ENCODE data around the gene EYS.

The EYS gene

DNA sequence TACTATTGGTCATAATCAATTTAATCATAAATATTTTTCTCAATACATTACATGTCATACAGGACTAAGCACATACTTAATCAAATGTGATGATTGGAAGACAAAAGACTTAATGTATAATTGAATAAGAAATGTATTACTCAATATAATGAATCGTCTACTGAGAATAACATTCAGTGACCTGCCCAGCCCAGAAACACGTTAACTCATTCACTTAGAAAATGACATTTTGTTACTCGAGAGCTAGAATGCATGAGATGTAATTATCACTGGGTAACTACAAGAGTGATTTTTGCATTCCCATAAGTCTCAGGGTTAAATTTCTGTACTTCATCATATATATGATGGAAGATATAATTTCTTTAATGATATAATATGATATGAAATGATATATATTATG is 444.8 kb downstream of the EYS start:
- TF ChIP-seq, protein P1, sequence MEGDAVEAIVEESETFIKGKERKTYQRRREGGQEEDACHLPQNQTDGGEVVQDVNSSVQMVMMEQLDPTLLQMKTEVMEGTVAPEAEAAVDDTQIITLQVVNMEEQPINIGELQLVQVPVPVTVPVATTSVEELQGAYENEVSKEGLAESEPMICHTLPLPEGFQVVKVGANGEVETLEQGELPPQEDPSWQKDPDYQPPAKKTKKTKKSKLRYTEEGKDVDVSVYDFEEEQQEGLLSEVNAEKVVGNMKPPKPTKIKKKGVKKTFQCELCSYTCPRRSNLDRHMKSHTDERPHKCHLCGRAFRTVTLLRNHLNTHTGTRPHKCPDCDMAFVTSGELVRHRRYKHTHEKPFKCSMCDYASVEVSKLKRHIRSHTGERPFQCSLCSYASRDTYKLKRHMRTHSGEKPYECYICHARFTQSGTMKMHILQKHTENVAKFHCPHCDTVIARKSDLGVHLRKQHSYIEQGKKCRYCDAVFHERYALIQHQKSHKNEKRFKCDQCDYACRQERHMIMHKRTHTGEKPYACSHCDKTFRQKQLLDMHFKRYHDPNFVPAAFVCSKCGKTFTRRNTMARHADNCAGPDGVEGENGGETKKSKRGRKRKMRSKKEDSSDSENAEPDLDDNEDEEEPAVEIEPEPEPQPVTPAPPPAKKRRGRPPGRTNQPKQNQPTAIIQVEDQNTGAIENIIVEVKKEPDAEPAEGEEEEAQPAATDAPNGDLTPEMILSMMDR (IDR thresholded peaks at IDR 0.05; ENCODE audit: insufficient read depth, low read depth, low read length, missing control alignments): no peak
- DNase-seq (ENCODE audit: low read depth): no peak
- no peak overlapping the region for H3K4me3 ChIP-seq (ENCODE audit: low read length)

DNA sequence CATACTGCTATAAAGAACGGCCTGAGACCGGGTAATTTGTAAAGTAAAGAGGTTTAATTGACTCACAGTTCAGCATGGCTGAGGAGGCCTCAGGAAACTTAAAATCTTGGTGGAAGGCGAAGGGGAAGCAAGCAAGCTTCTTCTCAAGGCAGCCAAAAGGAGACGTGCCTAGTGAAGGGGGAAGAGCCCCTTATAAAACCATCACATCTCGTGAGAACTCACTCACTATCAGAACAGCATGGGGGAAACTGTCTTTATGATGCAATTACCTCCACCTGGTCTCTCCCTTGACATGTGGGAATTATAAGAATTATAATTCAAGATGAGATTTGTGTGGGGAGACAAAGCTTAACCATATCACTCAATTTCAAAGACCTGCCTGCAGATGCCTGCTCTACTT is 447.0 kb downstream of the EYS start:
- no peak for DNase-seq (ENCODE audit: low read depth)
- H3K4me3 ChIP-seq (ENCODE audit: low read length): no peak overlapping the region
- TF ChIP-seq, protein P1 (IDR thresholded peaks at IDR 0.05; ENCODE audit: insufficient read depth, low read depth, low read length, missing control alignments): no peak

DNA sequence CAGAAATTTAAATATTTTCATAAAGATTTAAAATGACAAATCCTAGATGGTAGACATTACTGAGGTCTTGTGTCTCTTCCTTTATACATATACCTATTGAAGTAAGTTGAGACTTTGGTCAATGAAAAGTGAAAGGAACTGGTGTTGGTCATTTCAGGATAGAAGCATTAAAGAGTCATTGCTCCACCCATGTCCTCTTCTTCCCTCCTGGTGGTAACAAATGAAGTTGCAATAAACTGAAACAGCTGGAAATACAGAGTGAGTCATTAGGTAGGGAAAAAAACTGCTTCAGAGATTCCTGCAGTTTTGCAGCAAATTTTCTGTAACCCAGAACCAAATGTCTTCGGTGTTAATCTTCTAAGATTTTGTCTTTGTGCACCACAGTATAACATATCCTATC is 448.0 kb downstream of the EYS start:
- DNase-seq (ENCODE audit: low read depth): peak; percentile 14
- TF ChIP-seq, protein P1 (IDR thresholded peaks at IDR 0.05; ENCODE audit: insufficient read depth, low read depth, low read length, missing control alignments): peak; percentile 26
- no peak overlapping the region for H3K4me3 ChIP-seq (ENCODE audit: low read length)

DNA sequence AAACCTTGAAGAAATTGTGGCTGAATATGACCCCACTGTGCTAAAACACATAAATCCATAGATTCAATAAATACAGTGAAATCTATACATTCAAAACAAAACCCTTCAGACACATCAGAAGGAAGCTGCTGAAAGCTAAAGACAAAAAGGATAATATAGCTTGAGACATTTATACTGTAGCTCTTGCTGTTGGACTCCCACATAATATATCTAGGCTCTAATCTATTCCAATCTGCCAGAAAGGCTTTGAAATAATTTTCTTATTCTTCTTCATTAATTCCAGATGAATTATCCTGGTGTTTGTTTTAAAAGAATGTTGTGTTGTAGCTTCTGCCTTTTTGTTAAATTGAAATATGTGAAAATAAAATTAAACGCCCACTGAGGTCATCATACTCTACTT is 454.0 kb downstream of the EYS start:
- TF ChIP-seq, protein P1 (IDR thresholded peaks at IDR 0.05; ENCODE audit: insufficient read depth, low read depth, low read length, missing control alignments): no peak
- no peak for DNase-seq (ENCODE audit: low read depth)
- no peak overlapping the region for H3K4me3 ChIP-seq (ENCODE audit: low read length)

DNA sequence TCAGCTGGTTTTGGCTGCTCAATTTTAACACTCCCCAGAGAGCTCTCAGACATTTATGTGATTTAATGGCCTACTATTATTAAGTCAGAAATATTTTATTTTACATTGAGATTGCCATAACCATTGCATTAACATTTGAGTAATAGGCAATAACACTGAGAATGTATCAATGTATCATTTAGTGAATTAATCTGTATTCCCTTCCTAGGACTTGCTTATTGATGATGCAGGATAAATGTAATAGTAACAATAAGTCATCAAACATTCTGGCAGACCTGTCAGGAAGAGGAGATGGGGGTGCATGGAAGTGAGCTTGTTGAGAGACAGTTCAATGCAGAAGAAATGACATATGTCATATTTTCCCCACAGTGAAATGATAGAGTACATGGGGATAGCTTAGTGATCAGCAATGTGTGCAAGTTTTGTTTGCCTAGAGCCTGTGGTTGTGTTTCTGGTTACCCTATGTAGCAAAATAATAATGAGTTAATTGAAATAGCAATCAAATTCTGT is 458.9 kb downstream of the EYS start:
- TF ChIP-seq, protein P1 (IDR thresholded peaks at IDR 0.05; ENCODE audit: insufficient read depth, low read depth, low read length, missing control alignments): no peak

DNA sequence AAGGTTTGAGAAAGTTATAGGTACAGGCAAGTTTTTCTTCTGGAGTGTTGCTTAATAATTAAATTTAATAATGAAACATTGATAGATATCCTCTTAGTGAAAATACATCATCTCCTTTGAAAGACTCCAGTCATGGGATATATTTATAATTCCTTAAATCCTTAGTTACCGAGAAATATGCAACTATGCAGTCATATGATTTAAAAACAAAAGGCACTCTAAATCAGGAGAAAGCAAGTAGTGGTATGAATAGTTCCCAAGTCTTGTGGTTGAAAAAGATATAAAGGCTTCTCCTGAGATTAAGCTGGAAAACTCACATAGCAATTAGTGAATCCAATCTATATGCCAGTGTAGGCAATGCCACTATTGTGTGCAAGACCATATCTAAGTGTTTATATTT is 475.4 kb downstream of the EYS start:
- DNase-seq (ENCODE audit: low read depth): no peak
- no peak overlapping the region for H3K4me3 ChIP-seq (ENCODE audit: low read length)
- TF ChIP-seq, protein P1 (IDR thresholded peaks at IDR 0.05; ENCODE audit: insufficient read depth, low read depth, low read length, missing control alignments): no peak

More for the DNA sequence above, 458.9 kb downstream of the EYS start:
- DNase-seq (ENCODE audit: low read depth): no peak
- no peak overlapping the region for H3K4me3 ChIP-seq (ENCODE audit: low read length)

DNA sequence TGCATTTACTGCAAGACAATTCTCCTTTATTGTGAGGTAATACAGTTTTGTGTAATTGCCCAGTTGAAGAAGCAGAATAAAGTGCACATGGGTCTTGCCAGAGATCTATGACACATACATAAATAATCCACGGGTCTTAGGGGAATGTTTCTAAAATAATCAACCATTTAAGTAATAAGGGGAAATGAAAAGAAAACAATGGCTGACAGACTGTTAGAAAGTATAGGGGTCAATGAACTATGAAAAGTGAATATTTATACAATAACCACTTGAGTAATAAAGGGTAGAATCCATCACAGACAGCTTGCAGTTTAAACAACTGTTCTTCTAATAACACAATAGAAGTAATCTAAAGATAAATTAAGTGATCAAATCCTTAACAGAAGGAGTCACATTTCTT is 477.2 kb downstream of the EYS start:
- DNase-seq (ENCODE audit: low read depth): no peak
- no peak overlapping the region for H3K4me3 ChIP-seq (ENCODE audit: low read length)
- TF ChIP-seq, protein P1 (IDR thresholded peaks at IDR 0.05; ENCODE audit: insufficient read depth, low read depth, low read length, missing control alignments): no peak
